H1 (cell line): ENCODE data around the gene TMEM108. TPM values are rescaled to one million over a fixed set of nuclear protein-coding genes. Genes with fewer than 3 reads are reported as not detected.

Experiments
- CTCF ChIA-PET: fragments of 300-600 bp; sonication (Branson Sonifier 250); formaldehyde crosslinking; loops from one replicate; lab custom pipeline; 2021; ENCODE audit not compliant: partially characterized antibody; lab: Charles Lee
- POLR2A ChIA-PET: fragments of 300-600 bp; sonication (Branson Sonifier 250); formaldehyde crosslinking; loops from one replicate; lab custom pipeline; 2021; ENCODE audit warnings: inconsistent platforms; ENCODE audit not compliant: partially characterized antibody; lab: Charles Lee
- DNase-seq, 2 experiments: peaks; one replicate each; pipeline versions ENCODE4 v3.0.0 to v3.0.0-alpha.2; 2010 to 2022; ENCODE audit warnings: low spot score in 2 of 2, low read depth in 1 of 2, mixed read lengths in 1 of 2
- FAIRE-seq: peaks from 2 replicates; lab custom pipeline; 2011; peaks lifted over from hg19 to GRCh38; lab: Jason Lieb, UNC
- H2AFZ ChIP-seq: 2 replicates; pipeline ENCODE4 v1.8.1; 2012; ENCODE audit warnings: low read length, inconsistent platforms
- H2AK5ac ChIP-seq: 2 replicates; pipeline ENCODE4 v1.6.1; 2013; ENCODE audit warnings: low read depth, low read length
- H2BK120ac ChIP-seq: replicated peaks from 2 replicates; pipeline ENCODE3; 2013; ENCODE audit warnings: low read depth, low read length, inconsistent platforms
- H2BK12ac ChIP-seq: 2 replicates; pipeline ENCODE4 v1.6.1; 2013; ENCODE audit warnings: low read depth, low read length
- H2BK15ac ChIP-seq: 2 replicates; pipeline ENCODE4 v1.6.1; 2013; ENCODE audit warnings: low read length
- H2BK20ac ChIP-seq: 2 replicates; pipeline ENCODE4 v1.6.1; 2013; ENCODE audit warnings: low read length
- H2BK5ac ChIP-seq: 2 replicates; pipeline ENCODE4 v1.6.1; 2013; ENCODE audit warnings: low read depth, low read length
- H3K14ac ChIP-seq: 2 replicates; pipeline ENCODE4 v1.6.1; 2013; ENCODE audit warnings: inconsistent platforms; ENCODE audit not compliant: insufficient read length
- H3K18ac ChIP-seq: 2 replicates; pipeline ENCODE4 v1.6.1; 2013; ENCODE audit warnings: low read length; ENCODE audit errors: extremely low read depth
- H3K23ac ChIP-seq: 2 replicates; pipeline ENCODE4 v1.6.1; 2013; ENCODE audit warnings: inconsistent platforms; ENCODE audit not compliant: insufficient read length
- H3K23me2 ChIP-seq: 2 replicates; pipeline ENCODE4 v1.6.1; 2013; ENCODE audit warnings: low read depth, low read length
- H3K27ac ChIP-seq: 2 replicates; pipeline ENCODE4 v1.6.1; 2011; ENCODE audit warnings: low read depth, low read length, inconsistent platforms
- H3K27me3 ChIP-seq, 4 experiments: replicated peaks in 1 of 4; 1 replicate in 1 of 4; 2 replicates in 3 of 4; pipeline versions ENCODE4 v1.6.1 to v1.8.1; 2011 to 2013; ENCODE audit warnings: low read length in 3 of 4, mild to moderate bottlenecking in 3 of 4, inconsistent platforms in 2 of 4, mixed read lengths in 2 of 4, moderate library complexity in 1 of 4; ENCODE audit not compliant: control insufficient read depth in 3 of 4, insufficient read depth in 3 of 4; ENCODE audit errors: extremely low read depth in 1 of 4
- H3K36me3 ChIP-seq, 4 experiments: 2 replicates each; pipeline versions ENCODE4 v1.6.1 to v1.8.1; 2011 to 2013; ENCODE audit warnings: mild to moderate bottlenecking in 4 of 4, low read length in 3 of 4, moderate library complexity in 2 of 4, control low read depth in 1 of 4, inconsistent platforms in 1 of 4; ENCODE audit not compliant: insufficient read depth in 4 of 4, control insufficient read depth in 2 of 4
- H3K4ac ChIP-seq: replicated peaks from 2 replicates; pipeline ENCODE3; 2013; ENCODE audit warnings: low read length, low read depth, mixed read lengths, inconsistent platforms; ENCODE audit not compliant: insufficient read length
- H3K4me1 ChIP-seq, 4 experiments: replicated peaks in 1 of 4; 1 replicate in 1 of 4; 2 replicates in 3 of 4; pipeline versions ENCODE4 v1.6.1 to v1.8.1; 2011 to 2013; ENCODE audit warnings: low read length in 3 of 4, inconsistent platforms in 2 of 4, mixed read lengths in 1 of 4; ENCODE audit not compliant: insufficient read depth in 4 of 4, control insufficient read depth in 3 of 4
- H3K4me2 ChIP-seq, 2 experiments: 2 replicates each; pipeline versions ENCODE4 v1.6.1 to v1.8.1; 2011 to 2013; ENCODE audit warnings: low read depth in 2 of 2, low read length in 2 of 2, control low read depth in 1 of 2, inconsistent platforms in 1 of 2, mild to moderate bottlenecking in 1 of 2; ENCODE audit not compliant: insufficient read depth in 1 of 2
- H3K4me3 ChIP-seq, 4 experiments: fragments of 200-600, 300-600 bp in 1 of 4; sonication (generic), shearing (Covaris generic), sonication (Bioruptor Twin) in 1 of 4; 2 replicates each; pipeline versions ENCODE4 v1.5.1 to v1.8.1; 2011 to 2016; ENCODE audit warnings: low read length in 4 of 4, low read depth in 3 of 4, control low read depth in 2 of 4, inconsistent platforms in 2 of 4, mild to moderate bottlenecking in 2 of 4, mixed read lengths in 1 of 4, moderate library complexity in 1 of 4; ENCODE audit not compliant: insufficient read depth in 2 of 4; ENCODE audit errors: extremely low read depth in 1 of 4
- H3K56ac ChIP-seq: replicated peaks from 2 replicates; pipeline ENCODE3; 2013; ENCODE audit warnings: low read depth, mild to moderate bottlenecking, mixed read lengths, low read length, inconsistent platforms; ENCODE audit not compliant: insufficient read length
- H3K79me1 ChIP-seq: 2 replicates; pipeline ENCODE4 v1.6.1; 2013; ENCODE audit warnings: low read depth, low read length, control low read depth
- H3K79me2 ChIP-seq, 2 experiments: 2 replicates each; pipeline versions ENCODE4 v1.6.1 to v1.8.1; 2012 to 2013; ENCODE audit warnings: low read length in 2 of 2, mild to moderate bottlenecking in 2 of 2, inconsistent platforms in 1 of 2; ENCODE audit not compliant: insufficient read depth in 2 of 2, control insufficient read depth in 1 of 2
- H3K9ac ChIP-seq, 4 experiments: replicated peaks in 1 of 4; 1 replicate in 1 of 4; 2 replicates in 3 of 4; pipeline versions ENCODE4 v1.6.1 to v1.8.1; 2011 to 2013; ENCODE audit warnings: low read depth in 3 of 4, low read length in 3 of 4, control low read depth in 2 of 4, mild to moderate bottlenecking in 2 of 4, moderate library complexity in 2 of 4, inconsistent platforms in 1 of 4; ENCODE audit errors: extremely low read depth in 1 of 4
- H3K9me3 ChIP-seq, 2 experiments: 2 replicates each; pipeline versions ENCODE4 v1.6.1 to v1.8.1; 2012 to 2013; ENCODE audit warnings: mild to moderate bottlenecking in 2 of 2, moderate library complexity in 2 of 2, control low read depth in 1 of 2, inconsistent platforms in 1 of 2, low read depth in 1 of 2, low read length in 1 of 2, mixed read lengths in 1 of 2; ENCODE audit not compliant: insufficient read depth in 2 of 2
- H4K20me1 ChIP-seq, 2 experiments: replicated peaks in 1 of 2; 2 replicates each; pipeline versions ENCODE3 to v1.8.1; 2011 to 2013; ENCODE audit warnings: inconsistent platforms in 2 of 2, low read length in 2 of 2, mild to moderate bottlenecking in 1 of 2; ENCODE audit not compliant: insufficient read depth in 2 of 2, control insufficient read depth in 1 of 2
- H4K5ac ChIP-seq: 2 replicates; pipeline ENCODE4 v1.6.1; 2013; ENCODE audit warnings: low read length, low read depth, mixed read lengths, inconsistent platforms; ENCODE audit not compliant: insufficient read length
- H4K8ac ChIP-seq: 2 replicates; pipeline ENCODE4 v1.8.0; 2013; ENCODE audit warnings: mild to moderate bottlenecking, moderate library complexity, low read length, inconsistent platforms; ENCODE audit not compliant: insufficient read depth; ENCODE audit errors: extremely low read depth
- H4K91ac ChIP-seq: replicated peaks from 2 replicates; pipeline ENCODE3; 2013; ENCODE audit warnings: low read length, mixed read lengths, inconsistent platforms; ENCODE audit not compliant: insufficient read length
- BCL11A ChIP-seq, 2 experiments: IDR thresholded peaks; one replicate each; pipeline ENCODE4 v1.6.1; 2011; ENCODE audit warnings: low read depth in 2 of 2, low read length in 2 of 2, mild to moderate bottlenecking in 2 of 2
- CTCF ChIP-seq, 3 experiments: IDR thresholded peaks; 1 replicate in 2 of 3; 2 replicates in 1 of 3; pipeline versions ENCODE4 v1.5.1 to v1.6.1; 2011; ENCODE audit warnings: low read length in 3 of 3, mild to moderate bottlenecking in 3 of 3, inconsistent platforms in 2 of 3, low read depth in 1 of 3, moderate library complexity in 1 of 3; ENCODE audit not compliant: insufficient read depth in 1 of 3; ENCODE audit errors: control extremely low read depth in 1 of 3
- GTF2F1 ChIP-seq: IDR thresholded peaks from 2 replicates; pipeline ENCODE4 v1.6.1; 2012; ENCODE audit warnings: low read depth, low read length, improper control_type of control experiment, borderline replicate concordance
- HDAC2 ChIP-seq, 2 experiments: fragments of 300-600 bp in 1 of 2; sonication (generic) in 1 of 2; IDR thresholded peaks; 2 replicates each; pipeline ENCODE4 v1.6.1; 2011 to 2012; ENCODE audit warnings: low read depth in 2 of 2, low read length in 2 of 2, mild to moderate bottlenecking in 2 of 2, moderate library complexity in 2 of 2, borderline replicate concordance in 1 of 2, inconsistent platforms in 1 of 2
- JUN ChIP-seq: IDR thresholded peaks from 2 replicates; pipeline ENCODE4 v1.6.1; 2011; ENCODE audit warnings: low read depth, mild to moderate bottlenecking, improper control_type of control experiment, low read length
- KDM4A ChIP-seq: IDR thresholded peaks from one replicate; pipeline ENCODE4 v1.7.1; 2012; ENCODE audit warnings: low read depth, mild to moderate bottlenecking, moderate library complexity, low read length, inconsistent platforms; ENCODE audit not compliant: severe bottlenecking
- MAFK ChIP-seq: IDR thresholded peaks from 2 replicates; pipeline ENCODE4 v1.6.1; 2012; ENCODE audit warnings: low read depth, mild to moderate bottlenecking, improper control_type of control experiment, low read length
- POU5F1 ChIP-seq: IDR thresholded peaks from 2 replicates; pipeline ENCODE4 v1.6.1; 2011; ENCODE audit warnings: low read depth, mild to moderate bottlenecking, low read length, moderate library complexity
- RXRA ChIP-seq: IDR thresholded peaks from 2 replicates; pipeline ENCODE4 v1.6.1; 2011; ENCODE audit warnings: low read depth, mild to moderate bottlenecking, low read length, moderate library complexity; ENCODE audit not compliant: insufficient read depth
- WGBS, 2 experiments: shearing (Covaris generic) in 1 of 2; methylation state at CpG; one replicate each; pipeline versions ENCODE4 v1.1.6 to v1.1.7; 2013 to 2015; ENCODE audit warnings: low lambda C conversion rate in 2 of 2, mixed read lengths in 2 of 2, inconsistent platforms in 1 of 2, low coverage in 1 of 2, missing lambda C conversion rate in 1 of 2; ENCODE audit not compliant: insufficient replicate concordance in 2 of 2, insufficient coverage in 1 of 2, insufficient read length in 1 of 2; ENCODE audit errors: extremely low coverage in 1 of 2, missing lambda C conversion rate in 1 of 2; 5-methylcytosine and 5-hydroxymethylcytosine counted together
- polyA plus RNA-seq, 7 experiments: library from polyadenylated mRNA; depleted of rRNA in 3 of 7; stranded (reverse) in 5 of 7; unstranded in 2 of 7; fragments of >200 nt in 5 of 7; fragments of 200-250 nt in 2 of 7; gene quantifications; 1 replicate in 5 of 7; 2 replicates in 1 of 7; 4 replicates in 1 of 7; pipeline versions ENCODE4 v1.2.1 to v1.2.3, GENCODE V29; 2011 to 2013; ENCODE audit warnings: missing spikeins in 2 of 7, mixed read lengths in 2 of 7
- total RNA-seq: library from RNA; stranded (reverse); fragmentation: NEBNext Ultra II Directional; extraction: Animal tissue kit (Norgen Biotek cat#: 25700); gene quantifications from 2 replicates; pipeline ENCODE4 v1.2.1, GENCODE V29; 2021

Gene TMEM108
- total and polyA plus RNA-seq, 2 of the 8 experiments (the other 6 are each of a cell fraction or from before 2014, with no cell fraction given): 14.3 to 16.2 TPM

GRCh38 chr3:133393691-133394474 is 355.7 kb downstream of the TMEM108 start:
- no peak for TF ChIP-seq POU5F1
- no peak for TF ChIP-seq GTF2F1
- TF ChIP-seq KDM4A: no peak
- TF ChIP-seq JUN: no peak
- no peak for TF ChIP-seq BCL11A (IDR thresholded peaks at IDR 0.05; ENCODE audit: low read depth in 2 of 2, low read length in 2 of 2)
- TF ChIP-seq MAFK: no peak
- no peak for TF ChIP-seq RXRA
- TF ChIP-seq CTCF (IDR thresholded peaks at IDR 0.05; ENCODE audit: control extremely low read depth in 1 of 3, insufficient read depth in 1 of 3, low read depth in 1 of 3, low read length in 3 of 3): no peak
- TF ChIP-seq HDAC2 (IDR thresholded peaks at IDR 0.05; ENCODE audit: borderline replicate concordance in 1 of 2, low read depth in 2 of 2, low read length in 2 of 2): no peak
- no peak overlapping the region for H3K23ac ChIP-seq
- H3K4me2 ChIP-seq: no peak overlapping the region
- no peaks in the 10 kb centered on the region for H3K79me1 ChIP-seq
- no peaks in the 10 kb centered on the region for H3K79me2 ChIP-seq
- H2BK120ac ChIP-seq: no peak overlapping the region
- DNase-seq (no peak), FAIRE-seq (no peak)
- no peak overlapping the region for H2AFZ ChIP-seq
- no peak overlapping the region for H4K91ac ChIP-seq
- no peak overlapping the region for H4K5ac ChIP-seq
- H2AK5ac ChIP-seq: no peak overlapping the region
- no peaks in the 10 kb centered on the region for H3K23me2 ChIP-seq
- no peaks in the 10 kb centered on the region for H4K20me1 ChIP-seq
- no peak overlapping the region for H3K4ac ChIP-seq
- no peak overlapping the region for H2BK12ac ChIP-seq
- H3K9me3 ChIP-seq: no peaks in the 10 kb centered on the region
- ChIA-PET POLR2A (interaction anchor here (1.2 kb wide), 1 partner anchor 185 kb away, joined by 3 read pairs; no protein-coding TSS in a partner anchor), CTCF (interaction anchor here (1.0 to 6.2 kb wide), 6 partner anchors 9 to 668 kb away, joined by 3 to 40 read pairs (median 3); no protein-coding TSS in a partner anchor)
- H3K27ac ChIP-seq: no peak overlapping the region
- H3K14ac ChIP-seq: no peak overlapping the region
- H3K56ac ChIP-seq: no peak overlapping the region
- no peak overlapping the region for H2BK20ac ChIP-seq
- H4K8ac ChIP-seq: no peak overlapping the region; the same call in 1 of the 2 replicates
- H3K4me3 ChIP-seq: no peak overlapping the region
- H2BK15ac ChIP-seq: no peak overlapping the region
- no peaks in the 10 kb centered on the region; a peak in 1 of 8 replicates for H3K36me3 ChIP-seq
- no peak overlapping the region for H2BK5ac ChIP-seq
- no peak overlapping the region for H3K9ac ChIP-seq
- WGBS, 2 experiments: 84% methylated on average over 7 of the region's 7 CpGs; no CpG with 5 or more reads in 1 of the 2 experiments
- no peak overlapping the region for H3K18ac ChIP-seq
- H3K4me1 ChIP-seq: no peaks in the 10 kb centered on the region
- no peaks in the 10 kb centered on the region for H3K27me3 ChIP-seq
